ENCODE data around the gene MT1A.

DNA sequence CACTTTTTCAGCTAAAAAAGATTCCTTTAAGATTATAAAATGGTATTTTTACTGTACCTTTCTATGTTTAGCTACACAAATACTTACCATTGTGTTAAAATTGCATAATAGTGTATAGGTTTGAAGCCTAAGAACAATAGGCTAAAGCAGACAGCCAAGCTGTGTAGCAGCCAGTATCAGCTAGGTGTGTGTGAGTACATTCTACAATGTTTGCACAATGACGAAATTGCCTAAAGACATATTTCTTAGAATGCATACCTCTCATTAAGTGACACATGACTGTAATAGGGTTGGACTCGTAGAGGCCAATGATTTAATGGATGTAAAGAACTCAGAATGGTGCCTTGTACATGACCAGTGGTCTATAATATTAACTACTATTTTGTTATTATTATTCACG, 11.4 kb downstream of the MT1A start:
- TF ChIP-seq, protein P1, sequence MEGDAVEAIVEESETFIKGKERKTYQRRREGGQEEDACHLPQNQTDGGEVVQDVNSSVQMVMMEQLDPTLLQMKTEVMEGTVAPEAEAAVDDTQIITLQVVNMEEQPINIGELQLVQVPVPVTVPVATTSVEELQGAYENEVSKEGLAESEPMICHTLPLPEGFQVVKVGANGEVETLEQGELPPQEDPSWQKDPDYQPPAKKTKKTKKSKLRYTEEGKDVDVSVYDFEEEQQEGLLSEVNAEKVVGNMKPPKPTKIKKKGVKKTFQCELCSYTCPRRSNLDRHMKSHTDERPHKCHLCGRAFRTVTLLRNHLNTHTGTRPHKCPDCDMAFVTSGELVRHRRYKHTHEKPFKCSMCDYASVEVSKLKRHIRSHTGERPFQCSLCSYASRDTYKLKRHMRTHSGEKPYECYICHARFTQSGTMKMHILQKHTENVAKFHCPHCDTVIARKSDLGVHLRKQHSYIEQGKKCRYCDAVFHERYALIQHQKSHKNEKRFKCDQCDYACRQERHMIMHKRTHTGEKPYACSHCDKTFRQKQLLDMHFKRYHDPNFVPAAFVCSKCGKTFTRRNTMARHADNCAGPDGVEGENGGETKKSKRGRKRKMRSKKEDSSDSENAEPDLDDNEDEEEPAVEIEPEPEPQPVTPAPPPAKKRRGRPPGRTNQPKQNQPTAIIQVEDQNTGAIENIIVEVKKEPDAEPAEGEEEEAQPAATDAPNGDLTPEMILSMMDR (IDR thresholded peaks at IDR 0.05; ENCODE audit: low read length), result no peak
- TF ChIP-seq EZH2phosphoT487 (IDR thresholded peaks at IDR 0.05; ENCODE audit: low read length), result no peak
- TF ChIP-seq EZH2 (optimal IDR thresholded peaks at IDR 0.05; ENCODE audit: low read depth, low read length), result no peak

Data from MM.1S (cell line).